ENCODE results near the gene PPP1R15B. TPM values are rescaled to one million over a fixed set of nuclear protein-coding genes. Genes with fewer than 3 reads are reported as not detected.
"Not testable (repeated sequence)": the region's sequence is repeated elsewhere in the genome, so short reads cannot be mapped to it uniquely, and the experiment has no call there.

Gene PPP1R15B
- total RNA-seq, 1 donor from 2014 or later, result 43.3 TPM

DNA sequence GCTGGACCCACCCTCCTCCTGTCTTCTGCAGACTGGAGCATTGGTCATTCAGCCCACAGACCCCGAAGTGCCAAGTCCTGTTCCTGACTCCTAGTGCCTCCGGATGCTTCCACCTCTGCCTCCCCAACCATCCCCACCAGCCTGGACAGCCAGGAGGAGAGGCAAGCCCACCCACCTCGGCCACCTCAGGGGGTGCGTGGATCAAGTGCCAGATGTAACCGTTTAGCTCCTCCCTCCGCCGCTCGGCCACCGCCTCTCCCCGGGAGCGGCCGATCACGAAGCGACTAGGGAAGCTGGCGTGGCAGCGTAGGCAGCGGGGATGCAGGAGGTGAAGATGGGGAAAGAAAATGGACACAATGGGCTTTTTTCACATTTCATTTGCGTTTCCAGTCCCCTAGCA lies 18.1 kb upstream of the PPP1R15B start:
- TF ChIP-seq, protein P1, sequence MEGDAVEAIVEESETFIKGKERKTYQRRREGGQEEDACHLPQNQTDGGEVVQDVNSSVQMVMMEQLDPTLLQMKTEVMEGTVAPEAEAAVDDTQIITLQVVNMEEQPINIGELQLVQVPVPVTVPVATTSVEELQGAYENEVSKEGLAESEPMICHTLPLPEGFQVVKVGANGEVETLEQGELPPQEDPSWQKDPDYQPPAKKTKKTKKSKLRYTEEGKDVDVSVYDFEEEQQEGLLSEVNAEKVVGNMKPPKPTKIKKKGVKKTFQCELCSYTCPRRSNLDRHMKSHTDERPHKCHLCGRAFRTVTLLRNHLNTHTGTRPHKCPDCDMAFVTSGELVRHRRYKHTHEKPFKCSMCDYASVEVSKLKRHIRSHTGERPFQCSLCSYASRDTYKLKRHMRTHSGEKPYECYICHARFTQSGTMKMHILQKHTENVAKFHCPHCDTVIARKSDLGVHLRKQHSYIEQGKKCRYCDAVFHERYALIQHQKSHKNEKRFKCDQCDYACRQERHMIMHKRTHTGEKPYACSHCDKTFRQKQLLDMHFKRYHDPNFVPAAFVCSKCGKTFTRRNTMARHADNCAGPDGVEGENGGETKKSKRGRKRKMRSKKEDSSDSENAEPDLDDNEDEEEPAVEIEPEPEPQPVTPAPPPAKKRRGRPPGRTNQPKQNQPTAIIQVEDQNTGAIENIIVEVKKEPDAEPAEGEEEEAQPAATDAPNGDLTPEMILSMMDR (IDR thresholded peaks at IDR 0.05; ENCODE audit: unreplicated experiment), result no peak
- no peaks in the 10 kb centered on the region for H3K27me3 Mint-ChIP-seq
- no peak for DNase-seq (ENCODE audit: low spot score, unreplicated experiment)
- H3K36me3 Mint-ChIP-seq (ENCODE audit: insufficient read depth), result peaks cover 39% of the 10 kb centered on the region
- no peak overlapping the region for H3K4me3 Mint-ChIP-seq (ENCODE audit: low read depth)
- H3K27ac Mint-ChIP-seq, result no peak overlapping the region
- no peaks in the 10 kb centered on the region for H3K4me1 Mint-ChIP-seq (ENCODE audit: low read depth)
- no peaks in the 10 kb centered on the region for H3K9me3 Mint-ChIP-seq (ENCODE audit: low read depth)

DNA sequence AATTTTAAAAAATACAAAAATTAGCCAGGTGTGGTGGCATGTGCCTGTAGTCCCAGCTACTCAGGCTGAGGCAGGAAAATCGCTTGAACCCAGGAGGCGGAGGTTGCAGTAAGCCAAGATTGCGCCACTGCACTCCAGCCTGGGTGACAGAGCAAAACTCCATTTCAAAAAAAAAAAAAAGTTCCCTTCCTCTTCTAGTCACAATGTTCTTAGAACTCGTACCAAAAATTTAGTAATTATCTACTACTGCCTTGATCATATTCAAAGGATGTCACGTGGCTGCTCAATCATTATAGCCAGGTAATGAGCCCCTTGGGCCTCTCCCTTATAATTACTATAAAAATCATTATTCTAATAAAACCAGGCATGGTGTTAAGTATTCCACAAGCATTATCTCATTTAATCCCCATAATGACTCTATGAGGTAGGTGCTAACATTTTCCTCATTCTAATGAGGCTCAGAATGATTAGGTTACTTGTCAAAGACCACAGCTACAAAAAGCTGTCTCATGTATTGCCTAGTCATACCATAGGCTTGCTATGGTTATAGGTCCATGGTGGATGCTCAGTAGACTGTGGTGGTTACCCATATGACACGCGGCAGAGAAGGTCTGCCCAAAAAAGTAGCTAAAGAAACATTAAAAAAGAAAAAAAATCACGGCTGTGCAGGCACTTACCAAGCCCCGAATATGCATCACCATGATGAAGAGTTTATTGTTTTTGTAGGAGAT lies 15.5 kb upstream of the PPP1R15B start:
- no peaks in the 10 kb centered on the region for H3K4me1 Mint-ChIP-seq (ENCODE audit: low read depth)
- TF ChIP-seq, protein P1 (IDR thresholded peaks at IDR 0.05; ENCODE audit: unreplicated experiment), result no peak
- H3K4me3 Mint-ChIP-seq (ENCODE audit: low read depth), result no peak overlapping the region
- no peaks in the 10 kb centered on the region for H3K9me3 Mint-ChIP-seq (ENCODE audit: low read depth)
- no peak for DNase-seq (ENCODE audit: low spot score, unreplicated experiment)
- no peak overlapping the region for H3K27ac Mint-ChIP-seq
- no peaks in the 10 kb centered on the region for H3K27me3 Mint-ChIP-seq
- H3K36me3 Mint-ChIP-seq (ENCODE audit: insufficient read depth), result peaks cover 28% of the 10 kb centered on the region

DNA sequence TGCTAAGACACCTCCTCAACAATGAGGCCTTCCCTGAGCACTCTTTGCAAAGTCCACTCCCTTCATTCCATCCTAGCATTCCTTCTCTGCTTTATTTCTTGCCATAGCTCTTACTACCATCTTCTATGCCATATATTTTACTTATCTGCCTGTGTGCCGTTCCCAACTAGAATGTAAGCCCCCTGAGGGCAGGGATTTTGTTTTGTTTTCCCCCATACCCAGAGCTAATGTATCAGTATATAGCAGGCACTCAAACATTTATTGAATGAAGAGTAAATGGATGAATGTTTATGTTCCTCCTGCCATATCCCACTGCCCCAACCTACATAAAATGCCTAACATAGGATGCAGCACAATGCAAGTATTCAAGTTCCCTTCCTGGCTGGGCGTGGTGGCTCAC lies 14.9 kb upstream of the PPP1R15B start:
- Mint-ChIP-seq H3K4me3 (ENCODE audit: low read depth) (no peak overlapping the region), H3K27me3 (no peaks in the 10 kb centered on the region), H3K9me3 (ENCODE audit: low read depth) (no peaks in the 10 kb centered on the region), H3K4me1 (ENCODE audit: low read depth) (no peaks in the 10 kb centered on the region), H3K27ac (peak overlapping the region; percentile 2), H3K36me3 (ENCODE audit: insufficient read depth) (peaks cover 25% of the 10 kb centered on the region)
- TF ChIP-seq, protein P1 (IDR thresholded peaks at IDR 0.05; ENCODE audit: unreplicated experiment), result no peak
- DNase-seq (ENCODE audit: low spot score, unreplicated experiment), result no peak

DNA sequence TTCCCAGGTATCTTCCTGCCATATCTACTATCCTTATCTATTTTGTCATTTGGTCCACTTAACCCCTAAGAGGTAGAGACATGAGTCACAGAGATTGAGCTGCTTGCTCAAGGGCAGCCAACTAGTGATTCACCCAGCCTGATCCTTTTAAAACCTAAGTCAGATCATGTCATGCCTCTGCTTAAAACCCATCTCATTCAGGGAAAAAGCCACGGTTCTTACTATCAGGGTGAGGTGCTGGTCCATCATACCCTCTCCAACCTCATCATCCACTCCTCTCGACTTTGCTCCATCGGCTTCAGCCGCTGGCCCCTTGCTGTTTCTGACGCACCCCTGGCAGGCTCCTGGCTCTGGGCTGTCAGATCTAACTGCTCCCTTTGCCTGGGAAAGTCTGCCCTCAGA lies 14.4 kb upstream of the PPP1R15B start:
- TF ChIP-seq, protein P1 (IDR thresholded peaks at IDR 0.05; ENCODE audit: unreplicated experiment), result no peak
- H3K27ac Mint-ChIP-seq, result peak overlapping the region; percentile 65
- no peaks in the 10 kb centered on the region for H3K9me3 Mint-ChIP-seq (ENCODE audit: low read depth)
- H3K4me1 Mint-ChIP-seq (ENCODE audit: low read depth), result no peaks in the 10 kb centered on the region
- H3K36me3 Mint-ChIP-seq (ENCODE audit: insufficient read depth), result peaks cover 21% of the 10 kb centered on the region
- no peaks in the 10 kb centered on the region for H3K27me3 Mint-ChIP-seq
- no peak overlapping the region for H3K4me3 Mint-ChIP-seq (ENCODE audit: low read depth)
- DNase-seq (ENCODE audit: low spot score, unreplicated experiment), result no peak

DNA sequence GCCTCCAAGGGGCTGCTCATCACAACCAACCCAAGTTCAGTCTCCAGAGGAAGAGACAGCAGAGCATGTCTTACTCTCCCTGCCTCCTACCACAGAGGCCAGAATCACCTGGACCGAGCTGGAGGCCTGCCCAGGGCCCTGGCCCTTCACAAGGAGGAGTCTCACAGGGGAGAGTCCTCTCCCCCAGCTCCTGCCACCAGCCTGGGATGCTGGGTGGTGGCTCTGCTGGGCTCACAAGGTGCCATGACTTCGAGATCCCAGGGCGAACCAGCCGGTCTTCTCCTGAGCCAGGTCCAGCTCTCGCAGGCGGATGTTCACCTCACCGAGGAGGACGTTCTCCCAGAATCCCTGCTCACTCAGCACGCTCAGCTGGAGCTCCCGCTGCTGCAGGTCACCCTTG lies 13.0 kb upstream of the PPP1R15B start:
- Mint-ChIP-seq H3K9me3 (ENCODE audit: low read depth) (no peaks in the 10 kb centered on the region), H3K4me1 (ENCODE audit: low read depth) (peaks cover 7% of the 10 kb centered on the region), H3K27me3 (no peaks in the 10 kb centered on the region), H3K36me3 (ENCODE audit: insufficient read depth) (peaks cover 18% of the 10 kb centered on the region), H3K27ac (no peak overlapping the region), H3K4me3 (ENCODE audit: low read depth) (no peak overlapping the region)
- TF ChIP-seq, protein P1 (IDR thresholded peaks at IDR 0.05; ENCODE audit: unreplicated experiment), result no peak
- DNase-seq (ENCODE audit: low spot score, unreplicated experiment), result no peak

DNA sequence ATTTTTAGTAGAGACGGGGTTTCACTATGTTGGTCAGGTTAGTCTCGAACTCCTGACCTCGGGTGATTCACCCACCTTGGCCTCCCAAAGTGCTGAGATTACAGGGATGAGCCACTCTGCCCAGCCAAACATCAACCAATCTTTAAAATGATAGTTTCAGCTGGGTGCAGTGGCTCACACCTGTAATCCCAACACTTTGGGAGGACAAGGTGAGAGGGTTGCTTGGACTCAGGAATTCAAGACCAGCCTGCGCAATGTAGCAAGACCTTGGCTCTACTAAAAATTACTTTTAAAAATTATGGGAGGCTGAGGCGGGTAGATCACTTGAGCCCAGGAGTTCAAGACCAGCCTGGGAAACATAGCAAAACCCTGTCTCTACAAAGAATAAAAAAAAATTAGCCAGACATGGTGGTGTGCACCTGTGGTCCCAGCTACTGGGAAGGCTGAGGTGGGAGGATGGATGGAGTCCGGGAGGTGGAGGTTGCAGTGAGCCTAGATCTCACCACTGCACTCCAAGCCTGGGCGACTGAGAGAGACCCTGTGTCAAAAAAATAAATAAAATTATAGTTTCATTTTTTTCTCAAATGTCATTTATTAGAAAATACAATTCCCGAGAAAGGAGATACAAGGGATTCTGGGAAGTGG lies 10.6 kb upstream of the PPP1R15B start:
- peaks cover 15% of the 10 kb centered on the region for H3K36me3 Mint-ChIP-seq (ENCODE audit: insufficient read depth)
- not testable (repeated sequence) for H3K4me3 Mint-ChIP-seq (ENCODE audit: low read depth); H3K9me3 Mint-ChIP-seq (ENCODE audit: low read depth); H3K27ac Mint-ChIP-seq; DNase-seq (ENCODE audit: low spot score, unreplicated experiment); H3K27me3 Mint-ChIP-seq
- H3K4me1 Mint-ChIP-seq (ENCODE audit: low read depth), result peaks cover 27% of the 10 kb centered on the region

Data from progenitor cell of endocrine pancreas (in vitro differentiated cells).